HepG2 (cell line): ENCODE results near the gene LRRN2. TPM values are rescaled to one million over a fixed set of nuclear protein-coding genes. Genes with fewer than 3 reads are reported as not detected.

Experiments
- ATAC-seq: fragments of 200-7000 bp; cut with Tn5 transposase; 3 replicates; pipeline ENCODE4 v1.9.1; 2020; ENCODE audit warnings: mild to moderate bottlenecking, moderate library complexity
- BruUV-seq: library from RNA; stranded (reverse); fragments of 400-500 nt; replicated peaks from 2 replicates; lab custom pipeline; 2021; lab: Mats Ljungman, UMichigan
- CTCF ChIA-PET: fragments of 300-600 bp; formaldehyde crosslinking; extraction: SDS; loops from one replicate; lab custom pipeline; 2021; ENCODE audit warnings: low total read pairs, inconsistent platforms, low intra/inter-chr PET ratio; lab: Yijun Ruan, JAX
- POLR2A ChIA-PET: fragments of 350-600 bp; sonication (Branson Sonifier 250); formaldehyde crosslinking; loops from one replicate; lab custom pipeline; 2020; ENCODE audit warnings: antibody characterized with exemption, inconsistent platforms; lab: Yijun Ruan, JAX
- DNase-seq: peaks from one replicate; pipeline ENCODE4 v3.0.0-alpha.2; 2015; ENCODE audit warnings: low spot score
- FAIRE-seq: peaks from 3 replicates; lab custom pipeline; 2011; peaks lifted over from hg19 to GRCh38; lab: Jason Lieb, UNC
- H2AFZ ChIP-seq: one replicate; pipeline ENCODE4 v1.6.1; 2011; ENCODE audit warnings: low read length, inconsistent platforms
- H3K27ac ChIP-seq: fragments of 300-600 bp; 3 replicates; pipeline ENCODE4 v1.8.0; 2011; ENCODE audit warnings: mixed run types, mild to moderate bottlenecking, mixed read lengths, low read length, inconsistent platforms; ENCODE audit not compliant: insufficient read depth; ENCODE audit errors: extremely low read length
- H3K27me3 ChIP-seq, 2 experiments: fragments of 200-600 bp in 1 of 2; 2 replicates in 1 of 2; 3 replicates in 1 of 2; pipeline versions ENCODE4 v1.6.0 to v1.8.0; 2011; ENCODE audit warnings: low read length in 2 of 2, mild to moderate bottlenecking in 2 of 2, moderate library complexity in 2 of 2, inconsistent platforms in 1 of 2; ENCODE audit not compliant: insufficient read depth in 2 of 2, control insufficient read depth in 1 of 2
- H3K36me3 ChIP-seq, 2 experiments: fragments of 200-600 bp in 1 of 2; replicated peaks in 1 of 2; 2 replicates in 1 of 2; 3 replicates in 1 of 2; pipeline versions ENCODE4 v1.5.1 to v1.8.0; 2011; ENCODE audit warnings: low read length in 2 of 2, inconsistent platforms in 1 of 2; ENCODE audit not compliant: insufficient read depth in 2 of 2, control insufficient read depth in 1 of 2
- H3K4me1 ChIP-seq: 2 replicates; pipeline ENCODE4 v1.5.1; 2012; ENCODE audit warnings: low read length, inconsistent platforms; ENCODE audit not compliant: insufficient read depth
- H3K4me2 ChIP-seq: 2 replicates; pipeline ENCODE4 v1.6.0; 2011; ENCODE audit warnings: low read depth, low read length, inconsistent platforms
- H3K4me3 ChIP-seq, 3 experiments: fragments of 200-600 bp in 1 of 3; sonication (generic), shearing (Covaris generic) in 1 of 3; replicated peaks in 1 of 3; 2 replicates each; pipeline ENCODE4 v1.5.1; 2011 to 2016; ENCODE audit warnings: low read length in 3 of 3, inconsistent platforms in 2 of 3, low read depth in 2 of 3, mild to moderate bottlenecking in 2 of 3, control low read depth in 1 of 3, mixed read lengths in 1 of 3; ENCODE audit not compliant: insufficient read depth in 1 of 3
- H3K79me2 ChIP-seq: one replicate; pipeline ENCODE4 v1.6.1; 2011; ENCODE audit warnings: low read length, inconsistent platforms; ENCODE audit not compliant: insufficient read depth
- H3K9ac ChIP-seq: 2 replicates; pipeline ENCODE4 v1.6.0; 2011; ENCODE audit warnings: mild to moderate bottlenecking, low read depth, low read length, inconsistent platforms; ENCODE audit not compliant: insufficient read depth
- H3K9me3 ChIP-seq: 2 replicates; pipeline ENCODE4 v1.5.1; 2012; ENCODE audit warnings: mild to moderate bottlenecking, low read length
- H4K20me1 ChIP-seq: 2 replicates; pipeline ENCODE4 v1.6.0; 2011; ENCODE audit warnings: inconsistent platforms, mild to moderate bottlenecking, low read length, moderate library complexity; ENCODE audit not compliant: insufficient read depth
- ATRX ChIP-seq: sonication (generic); formaldehyde crosslinking; IDR thresholded peaks from 2 replicates; pipeline ENCODE4 v1.4.0; 2020; ENCODE audit warnings: missing genetic modification reagents, borderline replicate concordance
- CBX2 ChIP-seq, 2 experiments: fragments of 200-600 bp in 1 of 2; sonication (generic); formaldehyde crosslinking in 1 of 2; IDR thresholded peaks; 2 replicates each; pipeline versions ENCODE4 v1.7.0 to v1.8.1; 2018 to 2022; ENCODE audit warnings: low read depth in 2 of 2, low read length in 1 of 2, mild to moderate bottlenecking in 1 of 2, missing genetic modification reagents in 1 of 2
- CHCHD3 ChIP-seq: sonication (generic); formaldehyde crosslinking; IDR thresholded peaks from 2 replicates; pipeline ENCODE4 v1.8.0; 2022; ENCODE audit warnings: mild to moderate bottlenecking, missing genetic modification reagents, moderate library complexity
- HES4 ChIP-seq: sonication (generic); formaldehyde crosslinking; IDR thresholded peaks from 2 replicates; pipeline ENCODE4 v1.9.0; 2021; ENCODE audit warnings: mild to moderate bottlenecking, missing genetic modification reagents, borderline replicate concordance
- MIER3 ChIP-seq: IDR thresholded peaks from 2 replicates; pipeline ENCODE4 v1.6.1; 2016; ENCODE audit warnings: missing compliant biosample characterization, borderline replicate concordance
- POLR2AphosphoS2 ChIP-seq: IDR thresholded peaks from 2 replicates; pipeline ENCODE4 v1.6.1; 2011; ENCODE audit warnings: low read depth, low read length, improper control_type of control experiment
- TARDBP ChIP-seq: sonication (generic); formaldehyde crosslinking; IDR thresholded peaks from 2 replicates; pipeline ENCODE4 v1.8.0; 2022; ENCODE audit warnings: mild to moderate bottlenecking, missing genetic modification reagents
- TBX3 ChIP-seq: fragments of 450-650 bp; IDR thresholded peaks from 2 replicates; pipeline ENCODE4 v1.6.1; 2017; ENCODE audit warnings: antibody characterized with exemption, mild to moderate bottlenecking, inconsistent platforms, borderline replicate concordance
- ZFP36 ChIP-seq: fragments of 150-350 bp; IDR thresholded peaks from 2 replicates; pipeline ENCODE4 v1.6.1; 2018; ENCODE audit warnings: borderline replicate concordance, low read length, low read depth; ENCODE audit not compliant: partially characterized antibody
- ZNF12 ChIP-seq: sonication (generic); formaldehyde crosslinking; IDR thresholded peaks from 2 replicates; pipeline ENCODE4 v1.5.0; 2020; ENCODE audit warnings: missing genetic modification reagents
- ZNF557 ChIP-seq: sonication (generic); formaldehyde crosslinking; IDR thresholded peaks from 2 replicates; pipeline ENCODE4 v1.4.0; 2020; ENCODE audit warnings: missing genetic modification reagents
- ZNF563 ChIP-seq: sonication (generic); formaldehyde crosslinking; IDR thresholded peaks from 2 replicates; pipeline ENCODE4 v1.8.0; 2022; ENCODE audit warnings: mild to moderate bottlenecking, moderate library complexity, missing genetic modification reagents
- WGBS: methylation state at CpG from one replicate; pipeline ENCODE4 v1.1.6; 2017; ENCODE audit warnings: low lambda C conversion rate; 5-methylcytosine and 5-hydroxymethylcytosine counted together
- in situ Hi-C: cut with HindIII; loops from 2 replicates; pipeline ENCODE4 v1.10.0; 2017; ENCODE audit warnings: low pct_unique_long_range_greater_than_20kb; ENCODE audit not compliant: extremely low pct_ligation_motif_present
- intact Hi-C: fragments of 100-400 bp; cut with micrococcal nuclease; formaldehyde crosslinking; loops from one replicate; pipeline ENCODE4 v1.10.0; 2022; ENCODE audit not compliant: unreplicated experiment
- polyA plus RNA-seq, 8 experiments: library from polyadenylated mRNA; depleted of rRNA in 3 of 8; stranded (reverse) in 7 of 8; unstranded in 1 of 8; fragments of >200 nt; fragmentation: Illumina TruSeq in 4 of 8; extraction: Trizol in 4 of 8; gene quantifications; 2 replicates each; pipeline versions ENCODE4 v1.2.1 to v1.2.3, GENCODE V29; 2011 to 2016; ENCODE audit warnings: low read depth in 4 of 8, missing spikeins in 1 of 8, mixed read lengths in 1 of 8; ENCODE audit not compliant: insufficient read depth in 1 of 8
- total RNA-seq, 5 experiments: library from RNA; depleted of rRNA; stranded (reverse); fragments of >200 nt; fragmentation: Illumina TruSeq; extraction: Trizol; gene quantifications; 2 replicates each; pipeline ENCODE4 v1.2.3, GENCODE V29; 2016; ENCODE audit warnings: low read depth in 1 of 5
- TF ChIP-seq, protein P1 (sequence below): sonication (generic); formaldehyde crosslinking; IDR thresholded peaks from 2 replicates; pipeline ENCODE4 v1.5.0; 2020; ENCODE audit warnings: mild to moderate bottlenecking, missing genetic modification reagents
- TF ChIP-seq, protein P2 (sequence below): sonication (generic); formaldehyde crosslinking; IDR thresholded peaks from 2 replicates; pipeline ENCODE4 v1.8.0; 2022; ENCODE audit warnings: missing genetic modification reagents, mild to moderate bottlenecking, inconsistent platforms, borderline replicate concordance
- TF ChIP-seq, protein P3 (sequence below), 2 experiments: fragments of 450-650 bp in 1 of 2; sonication (generic) in 1 of 2; formaldehyde crosslinking; IDR thresholded peaks; 2 replicates each; pipeline versions ENCODE4 v1.5.0 to v1.8.0; 2020 to 2022; ENCODE audit warnings: mild to moderate bottlenecking in 1 of 2, missing genetic modification reagents in 1 of 2
- TF ChIP-seq, protein P4 (sequence below): sonication (generic); formaldehyde crosslinking; IDR thresholded peaks from 2 replicates; pipeline ENCODE4 v1.4.0; 2020; ENCODE audit warnings: missing genetic modification reagents

LRRN2 gene
- total and polyA plus RNA-seq, 2 of the 13 experiments (the other 11 are each of a cell fraction or from before 2014, with no cell fraction given) = not detected

DNA sequence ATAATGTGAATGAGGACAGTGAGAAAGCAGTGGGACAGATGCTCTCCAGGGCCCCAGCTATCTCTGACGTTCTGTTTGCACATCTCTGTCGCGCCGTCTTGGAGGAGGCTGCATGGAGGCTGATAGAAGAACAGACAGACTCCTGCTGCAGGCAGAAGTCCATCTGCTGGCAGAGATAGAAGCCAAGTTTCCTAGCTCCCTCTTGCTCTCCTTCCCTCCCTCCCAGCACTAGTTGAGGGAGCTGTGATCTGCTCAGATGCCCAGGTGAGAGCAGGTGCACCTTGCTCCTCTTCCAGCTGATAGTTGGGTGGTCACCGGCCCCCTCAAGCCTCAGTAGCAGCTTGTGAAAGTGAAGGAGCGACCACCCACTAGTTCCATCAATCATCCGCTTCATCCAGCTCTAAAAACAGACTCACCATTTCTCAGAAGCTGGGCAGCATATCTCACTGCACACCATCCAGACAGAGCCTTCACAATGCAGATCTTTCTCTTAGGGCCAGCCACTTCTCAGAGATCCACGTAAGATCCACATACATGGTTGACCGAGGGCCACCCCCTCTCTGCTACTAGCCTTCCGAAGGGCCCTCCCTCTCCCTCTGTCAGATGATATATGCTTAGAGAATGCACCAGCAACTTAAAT is 12.9 kb downstream of the LRRN2 start:
- in situ Hi-C loops = no loop called here
- DNase-seq (no peak), FAIRE-seq (no peak)
- WGBS = 16% methylated on average over 10 of the region's 10 CpGs
- intact Hi-C loops = no loop called here
- no TSS peak for BruUV-seq
- Histone ChIP-seq H3K9me3 (no peaks in the 10 kb centered on the region), H3K4me1 (no peaks in the 10 kb centered on the region), H3K4me3 (no peak overlapping the region), H3K27ac (no peak overlapping the region), H3K27me3 (peaks cover 0 to 13% of the 10 kb centered on the region in 2 experiments; a peak in 4 of 5 replicates), H3K4me2 (no peak overlapping the region), H2AFZ (no peak overlapping the region)
- CTCF ChIA-PET = no interaction called here
- TF ChIP-seq ATRX (CRISPR knock-in tag) (no peak), TBX3 (no peak), TARDBP (CRISPR knock-in tag) (no peak), CHCHD3 (CRISPR knock-in tag) (no peak), CBX2 (IDR thresholded peaks at IDR 0.05; ENCODE audit: low read depth, low read length) (no peak), CBX2 (CRISPR knock-in tag; IDR thresholded peaks at IDR 0.05; ENCODE audit: low read depth) (no peak), ZNF12 (CRISPR knock-in tag) (no peak), ZNF563 (no peak), ZFP36 (no peak), HES4 (CRISPR knock-in tag) (no peak), ZNF557 (CRISPR knock-in tag) (no peak), POLR2AphosphoS2 (no peak), MIER3 (CRISPR knock-in tag) (no peak)
- TF ChIP-seq, protein P1, sequence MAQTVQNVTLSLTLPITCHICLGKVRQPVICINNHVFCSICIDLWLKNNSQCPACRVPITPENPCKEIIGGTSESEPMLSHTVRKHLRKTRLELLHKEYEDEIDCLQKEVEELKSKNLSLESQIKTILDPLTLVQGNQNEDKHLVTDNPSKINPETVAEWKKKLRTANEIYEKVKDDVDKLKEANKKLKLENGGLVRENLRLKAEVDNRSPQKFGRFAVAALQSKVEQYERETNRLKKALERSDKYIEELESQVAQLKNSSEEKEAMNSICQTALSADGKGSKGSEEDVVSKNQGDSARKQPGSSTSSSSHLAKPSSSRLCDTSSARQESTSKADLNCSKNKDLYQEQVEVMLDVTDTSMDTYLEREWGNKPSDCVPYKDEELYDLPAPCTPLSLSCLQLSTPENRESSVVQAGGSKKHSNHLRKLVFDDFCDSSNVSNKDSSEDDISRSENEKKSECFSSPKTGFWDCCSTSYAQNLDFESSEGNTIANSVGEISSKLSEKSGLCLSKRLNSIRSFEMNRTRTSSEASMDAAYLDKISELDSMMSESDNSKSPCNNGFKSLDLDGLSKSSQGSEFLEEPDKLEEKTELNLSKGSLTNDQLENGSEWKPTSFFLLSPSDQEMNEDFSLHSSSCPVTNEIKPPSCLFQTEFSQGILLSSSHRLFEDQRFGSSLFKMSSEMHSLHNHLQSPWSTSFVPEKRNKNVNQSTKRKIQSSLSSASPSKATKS (CRISPR knock-in tag) = no peak
- TF ChIP-seq, protein P2, sequence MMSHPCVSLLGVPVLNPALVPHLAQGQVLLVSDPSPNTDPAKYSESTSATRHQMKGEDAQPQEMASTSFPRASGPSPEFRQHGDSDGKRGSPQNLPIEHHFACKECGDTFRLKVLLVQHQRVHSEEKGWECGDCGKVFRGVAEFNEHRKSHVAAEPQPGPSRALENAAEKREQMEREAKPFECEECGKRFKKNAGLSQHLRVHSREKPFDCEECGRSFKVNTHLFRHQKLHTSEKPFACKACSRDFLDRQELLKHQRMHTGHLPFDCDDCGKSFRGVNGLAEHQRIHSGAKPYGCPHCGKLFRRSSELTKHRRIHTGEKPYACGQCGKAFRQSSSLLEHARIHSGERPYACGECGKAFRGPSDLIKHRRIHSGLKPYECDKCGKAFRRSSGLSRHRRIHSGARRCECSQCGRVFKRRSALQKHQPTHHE (CRISPR knock-in tag) = no peak
- TF ChIP-seq, protein P3, sequence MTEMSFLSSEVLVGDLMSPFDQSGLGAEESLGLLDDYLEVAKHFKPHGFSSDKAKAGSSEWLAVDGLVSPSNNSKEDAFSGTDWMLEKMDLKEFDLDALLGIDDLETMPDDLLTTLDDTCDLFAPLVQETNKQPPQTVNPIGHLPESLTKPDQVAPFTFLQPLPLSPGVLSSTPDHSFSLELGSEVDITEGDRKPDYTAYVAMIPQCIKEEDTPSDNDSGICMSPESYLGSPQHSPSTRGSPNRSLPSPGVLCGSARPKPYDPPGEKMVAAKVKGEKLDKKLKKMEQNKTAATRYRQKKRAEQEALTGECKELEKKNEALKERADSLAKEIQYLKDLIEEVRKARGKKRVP (CRISPR knock-in tag; IDR thresholded peaks at IDR 0.05) = no peak
- TF ChIP-seq, protein P4, sequence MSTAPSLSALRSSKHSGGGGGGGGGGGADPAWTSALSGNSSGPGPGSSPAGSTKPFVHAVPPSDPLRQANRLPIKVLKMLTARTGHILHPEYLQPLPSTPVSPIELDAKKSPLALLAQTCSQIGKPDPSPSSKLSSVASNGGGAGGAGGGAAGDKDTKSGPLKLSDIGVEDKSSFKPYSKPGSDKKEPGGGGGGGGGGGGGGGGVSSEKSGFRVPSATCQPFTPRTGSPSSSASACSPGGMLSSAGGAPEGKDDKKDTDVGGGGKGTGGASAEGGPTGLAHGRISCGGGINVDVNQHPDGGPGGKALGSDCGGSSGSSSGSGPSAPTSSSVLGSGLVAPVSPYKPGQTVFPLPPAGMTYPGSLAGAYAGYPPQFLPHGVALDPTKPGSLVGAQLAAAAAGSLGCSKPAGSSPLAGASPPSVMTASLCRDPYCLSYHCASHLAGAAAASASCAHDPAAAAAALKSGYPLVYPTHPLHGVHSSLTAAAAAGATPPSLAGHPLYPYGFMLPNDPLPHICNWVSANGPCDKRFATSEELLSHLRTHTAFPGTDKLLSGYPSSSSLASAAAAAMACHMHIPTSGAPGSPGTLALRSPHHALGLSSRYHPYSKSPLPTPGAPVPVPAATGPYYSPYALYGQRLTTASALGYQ (CRISPR knock-in tag) = no peak
- TF ChIP-seq, all 625 proteins: peak for 0
- Histone ChIP-seq H3K79me2 (no peaks in the 10 kb centered on the region), H3K36me3 (no peaks in the 10 kb centered on the region), H4K20me1 (no peaks in the 10 kb centered on the region), H3K9ac (no peak overlapping the region)
- POLR2A ChIA-PET = no interaction called here
- no peak for ATAC-seq
